GM18951 (cell line): Measurements from ENCODE around the gene SLC35G6.

ENCODE experiments used
- POLR2A ChIP-seq: IDR thresholded peaks from 4 replicates; pipeline ENCODE4 v1.6.1; 2011; ENCODE audit warnings: mild to moderate bottlenecking; ENCODE audit not compliant: insufficient read length, insufficient read depth; ENCODE audit errors: extremely low read depth
- in situ Hi-C: fragments of 300-500 bp; cut with MboI; formaldehyde crosslinking; loops from one replicate; pipeline ENCODE4 v1.12.0; 2022; ENCODE audit warnings: low sequenced_read_pairs, mixed read lengths, inconsistent platforms; ENCODE audit not compliant: unreplicated experiment

Gene SLC35G6

GRCh38 chr17:7512105-7512504 lies 30.9 kb downstream of the SLC35G6 start:
- no peak for TF ChIP-seq POLR2A
- in situ Hi-C loops, result no loop called here

GRCh38 chr17:7512824-7513540 lies 31.7 kb downstream of the SLC35G6 start:
- TF ChIP-seq POLR2A, result no peak
- in situ Hi-C loops, result no loop called here

GRCh38 chr17:7513850-7514419 lies 32.7 kb downstream of the SLC35G6 start:
- in situ Hi-C loops, result no loop called here
- TF ChIP-seq POLR2A, result no peak

GRCh38 chr17:7515911-7516610 lies 34.8 kb downstream of the SLC35G6 start:
- TF ChIP-seq POLR2A, result no peak
- in situ Hi-C loops, result no loop called here

DNA sequence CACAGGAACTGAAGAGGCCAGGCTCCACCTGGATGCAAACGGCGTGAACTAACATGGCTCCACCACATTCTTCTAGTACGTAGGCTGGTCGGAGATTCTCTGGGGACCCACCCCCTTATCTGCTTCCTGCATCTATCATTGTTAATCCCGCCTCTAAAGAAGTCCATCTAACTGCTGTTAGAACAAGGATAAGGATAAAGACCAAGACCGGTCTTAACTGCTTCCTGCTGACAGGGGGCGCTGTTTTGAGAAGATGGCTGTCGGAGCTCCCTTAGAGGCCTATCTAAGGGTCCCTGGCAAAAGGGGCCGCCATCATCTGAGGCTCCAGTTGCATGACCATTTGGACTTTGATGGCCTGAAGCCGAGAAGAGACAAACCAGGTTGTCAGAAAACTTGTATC lies 41.8 kb downstream of the SLC35G6 start:
- no peak for TF ChIP-seq POLR2A
- in situ Hi-C loops, result no loop called here

DNA sequence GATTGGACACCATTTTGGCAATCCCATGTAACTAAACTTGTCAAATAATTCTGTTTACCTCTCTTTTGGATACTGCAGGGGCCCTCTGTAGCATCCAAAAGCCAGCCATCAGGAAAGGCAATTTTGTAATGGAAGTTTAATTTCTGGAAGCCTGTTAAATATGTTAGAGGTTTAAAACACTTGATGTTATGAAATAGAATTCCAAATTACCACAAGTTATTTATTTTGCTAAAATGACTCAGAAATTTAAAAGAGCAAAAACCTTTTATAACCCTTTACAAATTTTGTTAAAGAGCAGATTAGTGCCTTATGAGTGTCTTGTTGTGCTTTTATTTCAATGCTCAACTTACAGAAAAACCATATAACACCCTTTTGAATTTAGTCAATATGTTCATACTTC lies 47.6 kb downstream of the SLC35G6 start:
- no peak for TF ChIP-seq POLR2A
- in situ Hi-C loops, result no loop called here

DNA sequence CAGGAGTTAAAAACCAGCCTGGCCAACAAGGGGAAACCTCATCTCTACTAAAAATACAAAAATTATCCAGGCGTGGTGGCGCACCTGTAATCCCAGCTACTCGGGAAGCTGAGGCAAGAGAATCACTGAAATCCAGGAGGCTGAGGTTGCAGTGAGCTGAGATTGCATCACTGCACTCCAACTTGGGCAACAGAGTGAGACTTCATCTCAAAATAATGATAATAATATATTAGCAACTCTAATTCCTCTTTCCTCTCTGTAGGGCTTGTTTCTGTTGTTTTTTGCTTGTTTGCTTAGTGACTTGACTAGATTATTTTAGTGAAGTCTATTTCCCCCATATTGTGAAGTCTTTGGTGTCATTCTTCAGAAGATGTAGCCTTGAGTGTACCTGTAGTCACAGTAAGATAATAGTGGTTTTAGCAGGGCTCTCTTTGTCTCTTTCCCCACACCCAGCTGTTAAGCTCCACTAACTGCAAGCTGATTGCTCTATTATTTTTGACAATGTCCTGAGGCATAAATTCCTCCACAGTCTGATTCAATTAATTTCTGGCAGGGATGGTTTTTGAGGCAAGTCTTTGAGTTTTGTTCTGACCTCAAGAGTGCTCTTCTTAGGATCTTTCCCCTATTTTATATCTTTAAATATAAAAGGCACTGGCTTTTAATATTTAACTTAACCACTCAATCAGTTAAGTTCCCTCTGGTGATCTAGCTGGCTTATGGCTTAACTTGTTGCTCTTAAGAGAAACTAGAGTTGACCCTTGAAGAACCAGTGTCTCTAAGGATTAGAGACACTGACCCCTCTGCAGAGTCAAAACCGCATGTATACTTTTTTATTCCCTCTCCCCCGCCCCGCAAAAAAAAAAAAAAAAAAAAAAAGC lies 49.0 kb downstream of the SLC35G6 start:
- in situ Hi-C loops, result no loop called here
- TF ChIP-seq POLR2A, result no peak
